ENCODE data around the gene SLC44A4. TPM values are rescaled to one million over a fixed set of nuclear protein-coding genes. Genes with fewer than 3 reads are reported as not detected.

Gene SLC44A4
- total RNA-seq, 1 experiment from 2014 or later, result not detected

- Histone ChIP-seq H3K9me2 (replicated peaks; ENCODE audit: insufficient read depth, low read length) (no peaks in the 10 kb centered on the region), H3K27ac (ENCODE audit: low read length) (no peak overlapping the region), H3K4me2 (ENCODE audit: low read depth, low read length, poor library complexity, severe bottlenecking) (no peak overlapping the region), H3K36me3 (ENCODE audit: insufficient read depth, low read length) (peaks cover 13% of the 10 kb centered on the region), H3K4me1 (ENCODE audit: low read length) (no peaks in the 10 kb centered on the region), H3K9me3 (ENCODE audit: low read length) (no peaks in the 10 kb centered on the region), H3K9ac (ENCODE audit: low read length) (no peak overlapping the region), H4K20me1 (ENCODE audit: insufficient read depth, low read depth, low read length) (no peaks in the 10 kb centered on the region), H3K27me3 (ENCODE audit: low read length) (no peaks in the 10 kb centered on the region), H3K4me3 (ENCODE audit: low read length) (no peak overlapping the region), H3K79me2 (ENCODE audit: low read length) (no peaks in the 10 kb centered on the region), H2AFZ (ENCODE audit: low read length) (no peak overlapping the region)
- no peak for DNase-seq
These were observed 1.8 kb upstream of the SLC44A4 start for GRCh38 chr6:31880616-31881015.

- peaks cover 13% of the 10 kb centered on the region for H3K36me3 ChIP-seq (ENCODE audit: insufficient read depth, low read length)
- no peak overlapping the region for H3K9ac ChIP-seq (ENCODE audit: low read length)
These were observed 1.1 kb upstream of the SLC44A4 start for GRCh38 chr6:31879901-31880300.

GRCh38 chr6:31879143-31879542 is 346 bp upstream of the SLC44A4 start:
- no peak overlapping the region for H3K4me3 ChIP-seq (ENCODE audit: low read length)
- no peaks in the 10 kb centered on the region for H3K79me2 ChIP-seq (ENCODE audit: low read length)
- H3K4me2 ChIP-seq (ENCODE audit: low read depth, low read length, poor library complexity, severe bottlenecking), result no peak overlapping the region
- no peaks in the 10 kb centered on the region for H3K9me2 ChIP-seq (replicated peaks; ENCODE audit: insufficient read depth, low read length)
- no peaks in the 10 kb centered on the region for H3K9me3 ChIP-seq (ENCODE audit: low read length)
- no peak overlapping the region for H2AFZ ChIP-seq (ENCODE audit: low read length)
- peaks cover 13% of the 10 kb centered on the region for H3K36me3 ChIP-seq (ENCODE audit: insufficient read depth, low read length)
- H3K27me3 ChIP-seq (ENCODE audit: low read length), result no peaks in the 10 kb centered on the region
- H4K20me1 ChIP-seq (ENCODE audit: insufficient read depth, low read depth, low read length), result no peaks in the 10 kb centered on the region
- H3K27ac ChIP-seq (ENCODE audit: low read length), result no peak overlapping the region
- no peak overlapping the region for H3K9ac ChIP-seq (ENCODE audit: low read length)
- no peaks in the 10 kb centered on the region for H3K4me1 ChIP-seq (ENCODE audit: low read length)
- DNase-seq, result no peak

More at GRCh38 chr6:31879901-31880300, 1.1 kb upstream of the SLC44A4 start:
- Histone ChIP-seq H3K9me2 (replicated peaks; ENCODE audit: insufficient read depth, low read length) (no peaks in the 10 kb centered on the region), H3K4me1 (ENCODE audit: low read length) (no peaks in the 10 kb centered on the region), H3K4me2 (ENCODE audit: low read depth, low read length, poor library complexity, severe bottlenecking) (no peak overlapping the region), H3K27me3 (ENCODE audit: low read length) (no peaks in the 10 kb centered on the region), H2AFZ (ENCODE audit: low read length) (no peak overlapping the region), H3K27ac (ENCODE audit: low read length) (no peak overlapping the region), H4K20me1 (ENCODE audit: insufficient read depth, low read depth, low read length) (no peaks in the 10 kb centered on the region), H3K9me3 (ENCODE audit: low read length) (no peaks in the 10 kb centered on the region), H3K79me2 (ENCODE audit: low read length) (no peaks in the 10 kb centered on the region), H3K4me3 (ENCODE audit: low read length) (no peak overlapping the region)
- no peak for DNase-seq

GRCh38 chr6:31878222-31878621 is 575 bp downstream of the SLC44A4 start:
- Histone ChIP-seq H3K9me2 (replicated peaks; ENCODE audit: insufficient read depth, low read length) (no peaks in the 10 kb centered on the region), H3K36me3 (ENCODE audit: insufficient read depth, low read length) (peaks cover 13% of the 10 kb centered on the region), H3K4me2 (ENCODE audit: low read depth, low read length, poor library complexity, severe bottlenecking) (no peak overlapping the region), H3K4me3 (ENCODE audit: low read length) (no peak overlapping the region), H3K27me3 (ENCODE audit: low read length) (no peaks in the 10 kb centered on the region), H3K4me1 (ENCODE audit: low read length) (no peaks in the 10 kb centered on the region), H2AFZ (ENCODE audit: low read length) (no peak overlapping the region), H4K20me1 (ENCODE audit: insufficient read depth, low read depth, low read length) (no peaks in the 10 kb centered on the region), H3K9me3 (ENCODE audit: low read length) (no peaks in the 10 kb centered on the region), H3K79me2 (ENCODE audit: low read length) (no peaks in the 10 kb centered on the region), H3K27ac (ENCODE audit: low read length) (no peak overlapping the region), H3K9ac (ENCODE audit: low read length) (no peak overlapping the region)
- no peak for DNase-seq

GRCh38 chr6:31877651-31878161 is 1.1 kb downstream of the SLC44A4 start:
- Histone ChIP-seq H3K9ac (ENCODE audit: low read length) (no peak overlapping the region), H3K9me3 (ENCODE audit: low read length) (no peaks in the 10 kb centered on the region), H3K79me2 (ENCODE audit: low read length) (no peaks in the 10 kb centered on the region), H3K27me3 (ENCODE audit: low read length) (no peaks in the 10 kb centered on the region), H2AFZ (ENCODE audit: low read length) (no peak overlapping the region), H3K36me3 (ENCODE audit: insufficient read depth, low read length) (peaks cover 13% of the 10 kb centered on the region), H4K20me1 (ENCODE audit: insufficient read depth, low read depth, low read length) (no peaks in the 10 kb centered on the region), H3K9me2 (replicated peaks; ENCODE audit: insufficient read depth, low read length) (no peaks in the 10 kb centered on the region), H3K4me2 (ENCODE audit: low read depth, low read length, poor library complexity, severe bottlenecking) (no peak overlapping the region), H3K27ac (ENCODE audit: low read length) (no peak overlapping the region), H3K4me1 (ENCODE audit: low read length) (no peaks in the 10 kb centered on the region), H3K4me3 (ENCODE audit: low read length) (no peak overlapping the region)
- DNase-seq, result no peak

GRCh38 chr6:31877125-31877650 is 1.6 kb downstream of the SLC44A4 start:
- Histone ChIP-seq H4K20me1 (ENCODE audit: insufficient read depth, low read depth, low read length) (no peaks in the 10 kb centered on the region), H3K79me2 (ENCODE audit: low read length) (no peaks in the 10 kb centered on the region), H2AFZ (ENCODE audit: low read length) (no peak overlapping the region), H3K27me3 (ENCODE audit: low read length) (no peaks in the 10 kb centered on the region), H3K4me2 (ENCODE audit: low read depth, low read length, poor library complexity, severe bottlenecking) (no peak overlapping the region), H3K9me2 (replicated peaks; ENCODE audit: insufficient read depth, low read length) (no peaks in the 10 kb centered on the region), H3K4me3 (ENCODE audit: low read length) (no peak overlapping the region), H3K27ac (ENCODE audit: low read length) (no peak overlapping the region), H3K36me3 (ENCODE audit: insufficient read depth, low read length) (peaks cover 13% of the 10 kb centered on the region), H3K9ac (ENCODE audit: low read length) (no peak overlapping the region), H3K9me3 (ENCODE audit: low read length) (no peaks in the 10 kb centered on the region), H3K4me1 (ENCODE audit: low read length) (no peaks in the 10 kb centered on the region)
- DNase-seq, result no peak

GRCh38 chr6:31876357-31876756 is 2.4 kb downstream of the SLC44A4 start:
- Histone ChIP-seq H3K36me3 (ENCODE audit: insufficient read depth, low read length) (peaks cover 11% of the 10 kb centered on the region), H3K27ac (ENCODE audit: low read length) (no peak overlapping the region), H3K9ac (ENCODE audit: low read length) (no peak overlapping the region), H3K4me2 (ENCODE audit: low read depth, low read length, poor library complexity, severe bottlenecking) (no peak overlapping the region), H3K79me2 (ENCODE audit: low read length) (no peaks in the 10 kb centered on the region), H3K4me3 (ENCODE audit: low read length) (no peak overlapping the region), H3K27me3 (ENCODE audit: low read length) (no peaks in the 10 kb centered on the region), H4K20me1 (ENCODE audit: insufficient read depth, low read depth, low read length) (no peaks in the 10 kb centered on the region), H3K4me1 (ENCODE audit: low read length) (no peaks in the 10 kb centered on the region), H3K9me2 (replicated peaks; ENCODE audit: insufficient read depth, low read length) (no peaks in the 10 kb centered on the region), H3K9me3 (ENCODE audit: low read length) (no peaks in the 10 kb centered on the region), H2AFZ (ENCODE audit: low read length) (no peak overlapping the region)
- DNase-seq, result no peak

- H3K9ac ChIP-seq (ENCODE audit: low read length), result no peak overlapping the region
- H3K4me1 ChIP-seq (ENCODE audit: low read length), result no peaks in the 10 kb centered on the region
- H3K79me2 ChIP-seq (ENCODE audit: low read length), result no peaks in the 10 kb centered on the region
These were observed 2.9 kb downstream of the SLC44A4 start for GRCh38 chr6:31875877-31876276.

More at GRCh38 chr6:31875877-31876276, 2.9 kb downstream of the SLC44A4 start:
- Histone ChIP-seq H3K27me3 (ENCODE audit: low read length) (no peaks in the 10 kb centered on the region), H3K9me3 (ENCODE audit: low read length) (no peaks in the 10 kb centered on the region), H3K4me2 (ENCODE audit: low read depth, low read length, poor library complexity, severe bottlenecking) (no peak overlapping the region), H3K27ac (ENCODE audit: low read length) (no peak overlapping the region), H2AFZ (ENCODE audit: low read length) (no peak overlapping the region), H3K36me3 (ENCODE audit: insufficient read depth, low read length) (peaks cover 8% of the 10 kb centered on the region; the same call in 1 of the 2 replicates), H3K9me2 (replicated peaks; ENCODE audit: insufficient read depth, low read length) (no peaks in the 10 kb centered on the region), H4K20me1 (ENCODE audit: insufficient read depth, low read depth, low read length) (no peaks in the 10 kb centered on the region), H3K4me3 (ENCODE audit: low read length) (no peak overlapping the region)
- DNase-seq, result no peak
